Neural cell (in vitro differentiated cells): ENCODE data around the gene GPHN.

Source experiments
- CTCF ChIP-seq: fragments of 450-650 bp; IDR thresholded peaks from 2 replicates; pipeline ENCODE4 v1.5.1; 2014; ENCODE audit warnings: antibody characterized with exemption, mild to moderate bottlenecking, moderate library complexity; ENCODE audit not compliant: poor library complexity, severe bottlenecking
- EP300 ChIP-seq: fragments of 450-650 bp; conservative IDR thresholded peaks from 2 replicates; pipeline ENCODE4 v1.6.1; 2014; ENCODE audit warnings: antibody characterized with exemption, mild to moderate bottlenecking, moderate library complexity; ENCODE audit not compliant: poor library complexity, severe bottlenecking
- EZH2 ChIP-seq: fragments of 200-600, 300-800 bp; shearing (Covaris generic), sonication (generic); IDR thresholded peaks from 2 replicates; pipeline ENCODE4 v1.6.1; 2014; ENCODE audit warnings: antibody characterized with exemption, low read length, borderline replicate concordance, mild to moderate bottlenecking; ENCODE audit not compliant: insufficient read depth, poor library complexity, severe bottlenecking
- MXI1 ChIP-seq: fragments of 450-650 bp; conservative IDR thresholded peaks from 2 replicates; pipeline ENCODE4 v1.6.1; 2014; ENCODE audit warnings: antibody characterized with exemption, mild to moderate bottlenecking; ENCODE audit not compliant: poor library complexity, severe bottlenecking
- RAD21 ChIP-seq: fragments of 450-650 bp; conservative IDR thresholded peaks from 2 replicates; pipeline ENCODE4 v1.6.1; 2014; ENCODE audit warnings: antibody characterized with exemption, mild to moderate bottlenecking, moderate library complexity
- TAF1 ChIP-seq: IDR thresholded peaks from 2 replicates; pipeline ENCODE4 v1.6.1; 2012; ENCODE audit warnings: low read depth
- TF ChIP-seq, protein P1 (sequence below): IDR thresholded peaks from 2 replicates; pipeline ENCODE4 v1.6.1; 2012; ENCODE audit warnings: borderline replicate concordance

DNA sequence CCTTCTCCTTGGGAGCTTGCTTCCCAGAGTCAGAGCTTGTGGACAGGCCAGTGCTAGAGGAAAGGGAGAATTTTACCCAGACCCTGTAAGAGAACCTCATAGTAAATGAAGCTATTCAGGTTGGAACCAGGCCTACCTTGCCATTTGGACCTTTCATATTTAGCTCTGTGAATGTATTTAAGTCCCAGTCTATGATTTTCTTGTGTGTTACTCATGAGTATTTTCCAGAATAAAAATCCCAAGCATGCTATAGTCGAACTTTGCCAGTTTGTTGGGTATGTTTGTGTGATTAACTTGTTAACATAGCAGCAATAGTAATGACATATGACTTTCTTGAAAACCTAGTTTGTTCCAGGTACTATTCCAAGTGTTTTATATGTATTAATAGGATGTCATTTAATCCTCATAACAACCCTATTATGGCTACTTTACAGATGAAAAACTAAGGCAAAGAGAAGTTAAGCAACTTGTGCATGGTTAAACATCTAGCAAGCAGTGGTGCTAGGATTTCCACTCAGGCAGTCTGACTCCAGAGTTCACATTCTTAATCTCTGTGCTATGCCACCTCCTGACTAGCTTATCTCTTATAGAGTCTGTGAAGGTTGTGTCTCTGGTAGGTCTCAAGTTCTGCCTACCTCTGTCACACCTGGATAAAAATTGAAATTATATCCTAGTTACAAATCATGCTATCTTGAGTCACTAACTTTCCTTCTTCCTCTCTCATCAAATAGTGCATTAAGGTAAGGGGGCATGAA lies 633.4 kb downstream of the GPHN start:
- TF ChIP-seq CTCF: no peak
- no peak for TF ChIP-seq EP300
- TF ChIP-seq RAD21: no peak
- TF ChIP-seq EZH2: no peak
- no peak for TF ChIP-seq TAF1
- TF ChIP-seq MXI1: no peak
- TF ChIP-seq, protein P1, sequence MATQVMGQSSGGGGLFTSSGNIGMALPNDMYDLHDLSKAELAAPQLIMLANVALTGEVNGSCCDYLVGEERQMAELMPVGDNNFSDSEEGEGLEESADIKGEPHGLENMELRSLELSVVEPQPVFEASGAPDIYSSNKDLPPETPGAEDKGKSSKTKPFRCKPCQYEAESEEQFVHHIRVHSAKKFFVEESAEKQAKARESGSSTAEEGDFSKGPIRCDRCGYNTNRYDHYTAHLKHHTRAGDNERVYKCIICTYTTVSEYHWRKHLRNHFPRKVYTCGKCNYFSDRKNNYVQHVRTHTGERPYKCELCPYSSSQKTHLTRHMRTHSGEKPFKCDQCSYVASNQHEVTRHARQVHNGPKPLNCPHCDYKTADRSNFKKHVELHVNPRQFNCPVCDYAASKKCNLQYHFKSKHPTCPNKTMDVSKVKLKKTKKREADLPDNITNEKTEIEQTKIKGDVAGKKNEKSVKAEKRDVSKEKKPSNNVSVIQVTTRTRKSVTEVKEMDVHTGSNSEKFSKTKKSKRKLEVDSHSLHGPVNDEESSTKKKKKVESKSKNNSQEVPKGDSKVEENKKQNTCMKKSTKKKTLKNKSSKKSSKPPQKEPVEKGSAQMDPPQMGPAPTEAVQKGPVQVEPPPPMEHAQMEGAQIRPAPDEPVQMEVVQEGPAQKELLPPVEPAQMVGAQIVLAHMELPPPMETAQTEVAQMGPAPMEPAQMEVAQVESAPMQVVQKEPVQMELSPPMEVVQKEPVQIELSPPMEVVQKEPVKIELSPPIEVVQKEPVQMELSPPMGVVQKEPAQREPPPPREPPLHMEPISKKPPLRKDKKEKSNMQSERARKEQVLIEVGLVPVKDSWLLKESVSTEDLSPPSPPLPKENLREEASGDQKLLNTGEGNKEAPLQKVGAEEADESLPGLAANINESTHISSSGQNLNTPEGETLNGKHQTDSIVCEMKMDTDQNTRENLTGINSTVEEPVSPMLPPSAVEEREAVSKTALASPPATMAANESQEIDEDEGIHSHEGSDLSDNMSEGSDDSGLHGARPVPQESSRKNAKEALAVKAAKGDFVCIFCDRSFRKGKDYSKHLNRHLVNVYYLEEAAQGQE: no peak
